Measurements from ENCODE around the gene LSP1.

- TF ChIP-seq CTCF (IDR thresholded peaks at IDR 0.05): no peak
- TF ChIP-seq POLR2AphosphoS5 (IDR thresholded peaks at IDR 0.05): no peak
- TF ChIP-seq POLR2A (IDR thresholded peaks at IDR 0.05): no peak
Observed at GRCh38 chr11:1906181-1906580, 53.3 kb downstream of the LSP1 start.

Data from stomach (tissue), 4 donors.